Type B pancreatic cell (in vitro differentiated cells): Measurements from ENCODE around the gene AKIP1. TPM values are rescaled to one million over a fixed set of nuclear protein-coding genes. Genes with fewer than 3 reads are reported as not detected.
A peak's percentile ranks its signal among the peaks of the same experiment; 100 is the strongest.

Experiments
- DNase-seq: peaks from one replicate; pipeline ENCODE4 v3.0.0; 2021; ENCODE audit warnings: mixed read lengths; ENCODE audit not compliant: unreplicated experiment; ENCODE audit errors: extremely low spot score
- H3K27ac Mint-ChIP-seq: 2 replicates; pipeline ENCODE4 v1.8.0; 2021; ENCODE audit warnings: mild to moderate bottlenecking, mixed read lengths
- H3K27me3 Mint-ChIP-seq: 2 replicates; pipeline ENCODE4 v1.8.0; 2021; ENCODE audit warnings: mixed read lengths
- H3K36me3 Mint-ChIP-seq: 2 replicates; pipeline ENCODE4 v1.8.0; 2021; ENCODE audit warnings: mixed read lengths
- H3K4me1 Mint-ChIP-seq: one replicate; pipeline ENCODE4 v1.8.0; 2021; ENCODE audit warnings: mixed read lengths; ENCODE audit not compliant: unreplicated experiment
- H3K4me3 Mint-ChIP-seq: 2 replicates; pipeline ENCODE4 v1.8.0; 2021; ENCODE audit warnings: mild to moderate bottlenecking, mixed read lengths
- H3K9me3 Mint-ChIP-seq: 2 replicates; pipeline ENCODE4 v1.8.0; 2021; ENCODE audit warnings: mixed read lengths
- long read RNA-seq: library from polyadenylated mRNA; unstranded; transcript quantifications from one replicate; pipeline ENCODE4 v2.0.0, GENCODE V29; 2020
- total RNA-seq: library from RNA; stranded (reverse); gene quantifications from 2 replicates; pipeline ENCODE4 v1.2.1, GENCODE V29; 2021; ENCODE audit warnings: low replicate concordance
- TF ChIP-seq, protein P1 (sequence below): fragments of 200-600 bp; sonication (generic); conservative IDR thresholded peaks from 2 replicates; pipeline ENCODE4 v1.5.0; 2021; ENCODE audit warnings: antibody characterized with exemption, mild to moderate bottlenecking

Gene AKIP1, protein sequence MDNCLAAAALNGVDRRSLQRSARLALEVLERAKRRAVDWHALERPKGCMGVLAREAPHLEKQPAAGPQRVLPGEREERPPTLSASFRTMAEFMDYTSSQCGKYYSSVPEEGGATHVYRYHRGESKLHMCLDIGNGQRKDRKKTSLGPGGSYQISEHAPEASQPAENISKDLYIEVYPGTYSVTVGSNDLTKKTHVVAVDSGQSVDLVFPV
- total RNA-seq = 14.9 and 16.5 TPM in 2 replicates
- long read RNA-seq, transcript AKIP1-203 (6 exons, 1,327 nt) = major isoform, 11 of 31 reads
- long read RNA-seq, transcript AKIP1-201 (5 exons, 1,247 nt) = major isoform, 11 of 31 reads
- long read RNA-seq, partial matches to known transcripts = 0 of 31 reads
- long read RNA-seq, other reads (novel, unspliced or antisense) = 5 of 31 reads

DNA sequence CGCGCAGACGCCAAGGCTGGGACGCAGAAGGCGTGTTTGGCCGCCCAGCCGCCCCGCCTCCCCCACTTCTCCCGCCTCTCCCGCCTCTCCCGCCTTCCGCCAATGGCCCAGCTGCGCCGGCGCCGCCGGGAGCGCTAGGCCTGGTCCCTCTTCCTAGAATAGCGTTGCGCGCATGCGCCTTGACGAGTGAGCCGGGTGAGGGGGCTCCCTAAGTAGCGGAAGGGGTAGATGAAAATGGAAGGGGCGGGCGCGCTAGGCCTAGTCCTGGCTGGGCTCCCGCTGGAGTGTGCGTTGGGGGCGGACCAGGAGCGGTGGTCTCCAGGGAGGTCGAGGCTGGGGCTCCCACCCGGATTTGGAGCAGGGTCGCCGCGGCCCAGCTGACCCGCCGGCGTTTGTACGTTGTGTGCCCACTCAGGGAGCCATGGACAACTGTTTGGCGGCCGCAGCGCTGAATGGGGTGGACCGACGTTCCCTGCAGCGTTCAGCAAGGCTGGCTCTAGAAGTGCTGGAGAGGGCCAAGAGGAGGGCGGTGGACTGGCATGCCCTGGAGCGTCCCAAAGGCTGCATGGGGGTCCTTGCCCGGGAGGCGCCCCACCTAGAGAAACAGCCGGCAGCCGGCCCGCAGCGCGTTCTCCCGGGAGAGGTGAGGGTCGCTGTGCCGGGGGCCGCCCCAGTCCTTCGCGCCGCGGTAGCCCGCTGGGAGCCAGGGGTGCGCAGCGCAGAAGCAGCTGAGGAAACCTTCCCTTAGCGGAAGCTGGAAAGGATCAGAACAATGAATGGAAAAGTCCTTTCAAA lies at the start of gene AKIP1:
Gene AKIP1 (plus strand): TSS at position 161 of the 795 bp plus-strand sequence. CDS start 261 bp downstream, at position 422.
- peaks cover 7% of the 10 kb centered on the region for H3K27me3 Mint-ChIP-seq
- peaks cover 7% of the 10 kb centered on the region for H3K36me3 Mint-ChIP-seq
- DNase-seq = peak; percentile 98
- peak within 1 kb of the TSS; percentile 98 for H3K4me3 Mint-ChIP-seq
- H3K4me1 Mint-ChIP-seq = peaks cover 39% of the 10 kb centered on the region
- H3K27ac Mint-ChIP-seq = peak within 1 kb of the TSS; percentile 87
- TF ChIP-seq, protein P1, sequence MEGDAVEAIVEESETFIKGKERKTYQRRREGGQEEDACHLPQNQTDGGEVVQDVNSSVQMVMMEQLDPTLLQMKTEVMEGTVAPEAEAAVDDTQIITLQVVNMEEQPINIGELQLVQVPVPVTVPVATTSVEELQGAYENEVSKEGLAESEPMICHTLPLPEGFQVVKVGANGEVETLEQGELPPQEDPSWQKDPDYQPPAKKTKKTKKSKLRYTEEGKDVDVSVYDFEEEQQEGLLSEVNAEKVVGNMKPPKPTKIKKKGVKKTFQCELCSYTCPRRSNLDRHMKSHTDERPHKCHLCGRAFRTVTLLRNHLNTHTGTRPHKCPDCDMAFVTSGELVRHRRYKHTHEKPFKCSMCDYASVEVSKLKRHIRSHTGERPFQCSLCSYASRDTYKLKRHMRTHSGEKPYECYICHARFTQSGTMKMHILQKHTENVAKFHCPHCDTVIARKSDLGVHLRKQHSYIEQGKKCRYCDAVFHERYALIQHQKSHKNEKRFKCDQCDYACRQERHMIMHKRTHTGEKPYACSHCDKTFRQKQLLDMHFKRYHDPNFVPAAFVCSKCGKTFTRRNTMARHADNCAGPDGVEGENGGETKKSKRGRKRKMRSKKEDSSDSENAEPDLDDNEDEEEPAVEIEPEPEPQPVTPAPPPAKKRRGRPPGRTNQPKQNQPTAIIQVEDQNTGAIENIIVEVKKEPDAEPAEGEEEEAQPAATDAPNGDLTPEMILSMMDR = no peak
- H3K9me3 Mint-ChIP-seq = peaks cover 5% of the 10 kb centered on the region

DNA sequence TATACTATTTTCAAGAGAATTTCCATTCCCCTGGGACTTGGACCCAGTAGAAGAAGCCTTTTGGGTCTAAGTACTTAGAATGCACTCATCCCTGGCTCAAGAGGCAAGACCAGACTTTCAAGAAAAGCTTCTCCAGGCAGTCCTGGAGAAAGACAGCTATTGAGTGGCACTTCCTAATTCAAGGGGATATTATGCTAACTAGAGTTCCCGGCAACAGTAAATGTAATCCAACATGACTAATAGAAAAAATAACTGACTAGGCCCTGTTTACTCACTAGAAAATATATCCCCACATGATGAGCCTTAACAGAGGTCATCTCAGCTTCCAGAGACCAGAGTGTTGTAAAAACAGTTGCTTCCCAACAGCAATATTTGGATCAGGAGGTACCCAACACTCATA lies 47.2 kb upstream of the AKIP1 start:
- H3K9me3 Mint-ChIP-seq = peaks cover 10% of the 10 kb centered on the region
- no peak overlapping the region for H3K4me3 Mint-ChIP-seq
- H3K27me3 Mint-ChIP-seq = no peaks in the 10 kb centered on the region
- DNase-seq = no peak
- TF ChIP-seq, protein P1 = no peak
- peaks cover 36% of the 10 kb centered on the region for H3K4me1 Mint-ChIP-seq
- H3K27ac Mint-ChIP-seq = peak overlapping the region; percentile 37
- H3K36me3 Mint-ChIP-seq = peaks cover 12% of the 10 kb centered on the region

DNA sequence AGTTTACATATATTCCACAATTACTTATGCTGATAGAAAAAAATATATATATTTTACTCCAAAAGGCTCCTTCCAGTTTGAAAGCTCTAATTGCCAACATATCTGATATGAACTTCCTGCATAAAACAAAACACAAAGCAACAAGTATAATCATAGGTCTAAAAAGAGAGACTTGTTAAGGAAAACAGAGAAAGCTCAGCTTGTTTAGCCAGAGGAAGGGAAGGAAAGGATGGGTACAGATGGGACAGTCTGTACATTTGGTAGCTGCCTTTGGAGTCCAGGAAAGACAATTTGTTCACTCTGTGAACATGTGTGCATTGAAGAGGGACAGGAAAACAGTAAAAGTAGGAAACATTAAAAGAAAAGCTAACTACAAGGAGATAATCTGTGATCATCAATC lies 45.7 kb upstream of the AKIP1 start:
- Mint-ChIP-seq H3K36me3 (peaks cover 12% of the 10 kb centered on the region), H3K27ac (no peak overlapping the region), H3K4me3 (no peak overlapping the region), H3K9me3 (peaks cover 4% of the 10 kb centered on the region), H3K4me1 (peaks cover 39% of the 10 kb centered on the region), H3K27me3 (no peaks in the 10 kb centered on the region)
- TF ChIP-seq, protein P1 = no peak
- DNase-seq = no peak

DNA sequence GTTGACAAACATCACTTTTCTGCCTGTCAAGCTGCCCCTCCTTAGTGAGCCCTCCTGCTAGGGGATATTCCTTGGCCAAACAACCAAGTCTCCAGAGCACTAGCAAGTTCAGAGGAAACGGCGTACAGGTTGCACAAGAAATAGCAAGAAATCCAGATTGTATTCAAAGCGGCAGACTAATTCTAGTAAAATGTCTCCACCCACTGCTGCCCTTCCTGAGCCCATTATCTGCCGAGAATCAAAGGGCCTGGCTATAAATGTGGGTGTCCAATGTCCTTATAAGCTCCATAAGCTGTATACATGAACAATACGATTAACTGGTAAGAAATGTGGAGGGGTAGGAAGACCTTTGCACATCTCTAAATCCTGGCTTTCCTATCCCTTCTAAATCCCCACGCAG lies 44.0 kb upstream of the AKIP1 start:
- TF ChIP-seq, protein P1 = no peak
- H3K27me3 Mint-ChIP-seq = no peaks in the 10 kb centered on the region
- peaks cover 9% of the 10 kb centered on the region for H3K36me3 Mint-ChIP-seq
- peaks cover 4% of the 10 kb centered on the region for H3K9me3 Mint-ChIP-seq
- H3K4me1 Mint-ChIP-seq = peaks cover 46% of the 10 kb centered on the region
- H3K27ac Mint-ChIP-seq = no peak overlapping the region
- no peak for DNase-seq
- H3K4me3 Mint-ChIP-seq = no peak overlapping the region

GRCh38 chr11:8867931-8868631 lies 42.9 kb upstream of the AKIP1 start:
- H3K4me3 Mint-ChIP-seq = peak overlapping the region; percentile 46
- TF ChIP-seq, protein P1 = no peak
- peaks cover 46% of the 10 kb centered on the region for H3K4me1 Mint-ChIP-seq
- peaks cover 4% of the 10 kb centered on the region for H3K9me3 Mint-ChIP-seq
- no peak for DNase-seq
- H3K27ac Mint-ChIP-seq = peak overlapping the region; percentile 74
- H3K27me3 Mint-ChIP-seq = no peaks in the 10 kb centered on the region
- peaks cover 9% of the 10 kb centered on the region for H3K36me3 Mint-ChIP-seq
